Ramos (cell line): Measurements from ENCODE around the gene DHRS3.
"Not testable (repeated sequence)": the region's sequence is repeated elsewhere in the genome, so short reads cannot be mapped to it uniquely, and the experiment has no call there.

Experiments
- in situ Hi-C: fragments of 300-500 bp; cut with MboI; formaldehyde crosslinking; loops from one replicate; pipeline ENCODE4 v1.14.3; 2022; ENCODE audit warnings: low sequenced_read_pairs; ENCODE audit not compliant: unreplicated experiment

The DHRS3 gene

GRCh38 chr1:12529640-12530174 lies 88.3 kb downstream of the DHRS3 start:
- in situ Hi-C loops: no loop called here

- in situ Hi-C loops: no loop called here
Measured at GRCh38 chr1:12528021-12528852, 89.8 kb downstream of the DHRS3 start.

GRCh38 chr1:12527564-12527963 lies 90.4 kb downstream of the DHRS3 start:
- in situ Hi-C loops: no loop called here

- in situ Hi-C loops: no loop called here
Measured at GRCh38 chr1:12525311-12526181, 92.5 kb downstream of the DHRS3 start.

GRCh38 chr1:12524266-12524665 lies 93.7 kb downstream of the DHRS3 start:
- in situ Hi-C loops: no loop called here

- in situ Hi-C loops: not testable (repeated sequence)
Measured at GRCh38 chr1:12522780-12523179, 95.2 kb downstream of the DHRS3 start.

GRCh38 chr1:12521096-12521495 lies 96.9 kb downstream of the DHRS3 start:
- in situ Hi-C loops: no loop called here

GRCh38 chr1:12519693-12520364 lies 98.2 kb downstream of the DHRS3 start:
- in situ Hi-C loops: no loop called here

GRCh38 chr1:12518931-12519692 lies 98.9 kb downstream of the DHRS3 start:
- in situ Hi-C loops: no loop called here
